GM18951 (cell line): ENCODE results near the gene PCBP3.
"Not testable (repeated sequence)": the region's sequence is repeated elsewhere in the genome, so short reads cannot be mapped to it uniquely, and the experiment has no call there.

Experiments used
- POLR2A ChIP-seq: IDR thresholded peaks from 4 replicates; pipeline ENCODE4 v1.6.1; 2011; ENCODE audit warnings: mild to moderate bottlenecking; ENCODE audit not compliant: insufficient read length, insufficient read depth; ENCODE audit errors: extremely low read depth
- in situ Hi-C: fragments of 300-500 bp; cut with MboI; formaldehyde crosslinking; loops from one replicate; pipeline ENCODE4 v1.12.0; 2022; ENCODE audit warnings: low sequenced_read_pairs, mixed read lengths, inconsistent platforms; ENCODE audit not compliant: unreplicated experiment

Gene PCBP3

DNA sequence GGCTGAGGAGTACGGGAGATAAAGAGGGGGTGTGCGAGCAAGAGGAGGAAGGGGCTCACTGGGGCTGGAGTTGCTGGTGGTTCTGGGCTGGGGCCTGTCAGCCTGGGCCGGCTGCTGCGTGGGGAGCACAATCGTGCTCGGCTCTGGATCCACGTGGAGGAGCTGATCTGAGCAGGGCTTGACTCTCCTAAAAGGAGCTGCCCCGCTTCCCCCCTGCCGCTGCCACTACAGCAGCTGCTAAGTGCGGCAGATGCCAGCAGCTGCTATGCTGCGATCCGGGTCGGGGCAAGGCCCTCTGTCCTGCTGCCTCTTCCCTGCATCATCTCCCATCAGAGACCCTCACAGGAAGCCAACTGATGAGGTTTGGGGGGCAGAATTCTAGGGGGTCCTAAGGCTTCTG, 165.9 kb downstream of the PCBP3 start:
- in situ Hi-C loops = no loop called here
- no peak for TF ChIP-seq POLR2A

GRCh38 chr21:45811136-45811535, 167.6 kb downstream of the PCBP3 start:
- in situ Hi-C loops = no loop called here

DNA sequence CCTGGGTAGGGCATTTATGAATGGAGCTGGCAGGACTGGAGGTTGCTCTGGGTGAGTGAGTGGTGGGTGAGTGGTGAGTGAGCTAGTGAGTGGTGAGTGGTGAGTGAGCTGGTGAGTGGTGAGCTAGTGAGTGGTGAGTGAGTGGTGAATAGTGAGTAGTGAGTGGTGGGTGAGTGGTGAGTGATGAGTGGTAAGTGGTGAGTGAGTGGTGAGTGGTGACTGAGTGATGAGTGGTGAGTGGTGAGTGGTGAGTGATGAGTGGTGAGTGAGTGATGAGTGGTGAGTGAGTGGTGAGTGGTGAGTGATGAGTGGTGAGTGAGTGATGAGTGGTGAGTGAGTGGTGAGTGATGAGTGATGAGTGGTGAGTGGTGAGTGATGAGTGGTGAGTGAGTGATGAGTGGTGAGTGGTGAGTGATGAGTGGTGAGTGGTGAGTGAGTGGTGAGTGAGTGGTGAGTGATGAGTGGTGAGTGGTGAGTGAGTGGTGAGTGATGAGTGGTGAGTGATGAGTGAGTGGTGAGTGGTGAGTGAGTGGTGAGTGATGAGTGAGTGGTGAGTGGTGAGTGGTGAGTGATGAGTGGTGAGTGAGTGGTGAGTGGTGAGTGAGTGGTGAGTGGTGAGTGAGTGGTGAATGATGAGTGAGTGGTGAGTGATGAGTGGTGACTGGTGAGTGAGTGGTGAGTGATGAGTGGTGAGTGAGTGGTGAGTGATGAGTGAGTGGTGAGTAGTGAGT, 170.8 kb downstream of the PCBP3 start:
- in situ Hi-C loops = not testable (repeated sequence)

More at GRCh38 chr21:45811136-45811535, 167.6 kb downstream of the PCBP3 start:
- TF ChIP-seq POLR2A = no peak

DNA sequence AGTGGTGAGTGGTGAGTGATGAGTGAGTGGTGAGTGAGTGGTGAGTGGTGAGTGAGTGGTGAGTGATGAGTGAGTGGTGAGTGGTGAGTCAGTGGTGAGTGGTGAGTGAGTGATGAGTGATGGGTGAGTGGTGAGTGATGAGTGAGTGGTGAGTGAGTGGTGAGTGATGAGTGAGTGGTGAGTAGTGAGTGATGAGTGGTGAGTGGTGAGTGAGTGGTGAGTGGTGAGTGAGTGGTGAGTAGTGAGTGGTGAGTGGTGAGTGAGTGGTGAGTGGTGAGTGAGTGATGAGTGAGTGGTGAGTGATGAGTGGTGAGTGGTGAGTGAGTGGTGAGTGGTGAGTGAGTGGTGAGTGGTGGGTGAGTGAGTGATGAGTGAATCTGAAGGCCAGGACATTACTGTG, 172.3 kb downstream of the PCBP3 start:
- in situ Hi-C loops = not testable (repeated sequence)

GRCh38 chr21:45816794-45817193, 173.3 kb downstream of the PCBP3 start:
- TF ChIP-seq POLR2A = no peak
- in situ Hi-C loops = no loop called here

DNA sequence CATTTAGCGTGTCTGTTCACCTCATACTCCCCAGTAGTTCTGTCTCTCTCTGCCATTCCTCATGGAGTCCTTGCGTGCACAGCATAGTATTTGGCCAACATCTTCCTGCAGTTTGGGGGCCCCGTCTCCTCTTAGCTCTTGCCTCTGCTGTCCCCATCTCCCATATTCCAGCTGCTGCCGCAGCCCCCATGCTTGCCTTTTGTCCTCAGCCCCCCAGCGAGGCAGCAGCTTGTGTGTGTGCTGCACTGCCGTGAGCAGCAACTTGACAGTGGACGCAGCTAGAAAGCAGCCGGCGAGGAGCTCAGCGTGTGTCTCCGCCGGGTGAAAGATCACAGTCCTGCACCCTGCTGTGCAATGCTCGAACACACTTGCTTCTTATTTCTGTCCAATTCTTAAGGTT, 173.8 kb downstream of the PCBP3 start:
- TF ChIP-seq POLR2A = no peak
- in situ Hi-C loops = no loop called here

GRCh38 chr21:45818276-45818903, 174.9 kb downstream of the PCBP3 start:
- TF ChIP-seq POLR2A = no peak
- in situ Hi-C loops = no loop called here

DNA sequence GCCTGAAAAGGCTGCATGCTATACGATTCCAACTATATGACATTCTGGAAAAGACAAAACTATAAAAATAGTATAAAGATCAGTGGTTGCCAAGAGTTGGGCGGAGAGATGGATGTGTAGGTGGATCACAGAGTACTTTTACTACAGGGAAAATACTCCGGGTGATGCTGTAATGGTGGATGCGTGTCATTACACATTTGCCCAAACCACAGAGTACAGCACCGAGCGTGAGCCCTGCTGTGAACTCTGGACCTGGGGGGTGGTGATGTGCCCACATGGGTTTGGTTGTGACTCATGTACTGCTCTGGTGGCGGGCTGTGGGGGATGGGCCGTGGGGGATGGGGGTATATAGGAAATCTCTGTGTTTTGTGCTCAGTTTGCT, 175.4 kb downstream of the PCBP3 start:
- in situ Hi-C loops = no loop called here
- no peak for TF ChIP-seq POLR2A

DNA sequence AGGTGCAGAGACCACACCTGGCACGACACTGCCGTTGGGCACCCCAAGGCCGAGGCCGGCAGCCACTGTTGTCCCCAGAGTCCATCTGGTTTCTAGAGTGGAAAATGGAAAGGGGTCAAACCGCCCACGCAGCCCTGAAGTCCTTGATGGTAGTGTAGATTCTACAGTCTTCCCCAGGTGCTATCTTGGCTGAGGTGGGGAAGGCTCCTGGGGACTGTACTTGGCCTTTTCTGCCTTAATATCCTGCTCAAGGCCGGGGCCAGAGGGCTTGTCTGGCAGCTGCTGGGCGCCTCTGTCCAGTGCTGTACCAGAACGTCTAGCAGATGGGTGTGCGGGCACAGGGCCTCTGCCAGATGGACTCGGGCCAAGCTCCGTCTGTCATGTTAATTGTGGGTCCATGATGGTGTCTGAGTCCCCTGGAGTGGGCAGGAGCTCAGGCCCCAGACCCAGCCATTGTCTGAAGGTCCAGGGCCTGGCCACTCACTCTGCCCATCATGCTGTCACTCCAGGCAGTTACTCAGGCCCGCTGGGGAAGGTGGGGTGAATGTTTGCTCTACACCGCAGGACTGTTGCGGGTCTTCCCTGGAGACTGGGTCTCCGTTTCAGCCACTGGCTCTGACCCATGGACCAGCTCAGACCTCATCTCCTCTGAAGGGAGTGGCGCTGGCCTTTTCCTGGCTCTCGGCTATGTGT, 176.1 kb downstream of the PCBP3 start:
- TF ChIP-seq POLR2A = no peak
- in situ Hi-C loops = no loop called here

DNA sequence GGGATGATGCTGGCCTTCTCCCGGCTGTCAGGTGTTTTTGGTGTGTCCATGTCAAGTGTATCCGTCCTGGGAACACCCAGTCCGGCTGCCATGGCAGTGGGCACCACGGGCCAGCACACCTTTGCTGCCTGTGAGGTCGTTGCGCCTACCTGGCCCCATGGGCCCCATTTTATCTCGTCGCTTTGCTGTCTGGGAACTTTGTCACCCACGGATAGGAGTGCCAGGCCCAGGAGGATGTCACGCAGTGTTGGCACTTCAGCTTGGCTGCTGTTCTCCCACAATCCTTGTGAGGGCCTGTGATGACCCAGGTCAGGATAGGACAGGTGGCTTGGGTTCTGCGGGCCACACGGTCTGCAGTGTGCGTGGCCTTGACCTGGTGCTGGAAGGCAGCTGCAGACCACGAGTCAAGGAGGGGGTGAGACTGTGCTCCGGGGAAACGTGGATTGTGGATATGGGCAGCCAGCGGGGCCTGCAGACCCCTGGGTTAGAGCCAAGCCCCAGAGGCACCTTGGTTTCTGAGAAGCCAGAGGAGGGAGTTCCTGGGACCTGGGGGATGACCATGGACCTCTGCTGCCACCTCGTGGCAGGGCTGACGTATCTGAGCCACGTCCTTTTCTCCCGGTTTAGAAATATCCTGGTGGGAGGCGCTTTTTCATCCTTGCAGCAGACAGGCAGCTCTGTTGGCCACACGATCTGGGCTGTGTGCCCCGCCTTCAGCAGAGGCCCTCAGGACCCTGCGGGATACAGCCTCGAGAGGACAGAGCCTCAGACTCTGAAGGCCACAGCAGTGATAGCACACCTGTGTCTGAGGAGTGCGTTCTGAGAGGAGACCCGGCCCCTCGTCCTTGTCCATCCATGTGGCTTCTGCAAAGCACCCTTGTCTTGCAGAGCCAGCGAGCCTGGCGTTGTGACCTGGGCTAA, 176.9 kb downstream of the PCBP3 start:
- in situ Hi-C loops = no loop called here
- no peak for TF ChIP-seq POLR2A

DNA sequence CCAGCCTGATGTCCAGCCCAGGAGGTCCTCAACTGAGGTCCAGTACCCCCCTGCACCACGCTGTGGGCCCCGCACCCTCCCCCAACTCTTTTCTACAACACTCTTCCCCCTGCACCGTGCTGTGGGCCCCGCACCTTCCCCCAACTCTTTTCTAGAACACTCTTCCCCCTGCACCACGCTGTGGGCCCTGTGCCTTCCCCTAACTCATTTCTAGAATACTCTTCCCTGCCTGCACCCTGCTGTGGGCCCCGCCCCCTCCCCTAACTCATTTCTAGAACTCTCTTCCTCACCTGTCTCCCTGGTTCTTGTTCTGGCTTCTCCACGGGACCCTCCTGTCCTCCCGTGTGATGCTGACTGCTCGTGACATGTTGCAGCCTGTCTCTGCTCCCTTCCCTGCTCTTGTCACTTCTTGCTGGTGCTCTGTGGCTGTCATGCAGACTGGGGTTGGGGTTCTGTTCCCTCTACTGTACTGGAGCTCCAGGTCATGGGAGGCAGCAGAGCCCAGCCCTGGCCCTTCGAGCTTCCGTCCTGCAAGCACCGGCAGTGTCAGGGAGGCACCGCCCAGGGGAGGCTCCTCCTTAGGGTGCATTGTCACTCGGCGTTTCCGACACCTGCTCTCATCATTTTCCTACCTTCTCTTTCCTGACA, 177.9 kb downstream of the PCBP3 start:
- TF ChIP-seq POLR2A = no peak
- in situ Hi-C loops = no loop called here

DNA sequence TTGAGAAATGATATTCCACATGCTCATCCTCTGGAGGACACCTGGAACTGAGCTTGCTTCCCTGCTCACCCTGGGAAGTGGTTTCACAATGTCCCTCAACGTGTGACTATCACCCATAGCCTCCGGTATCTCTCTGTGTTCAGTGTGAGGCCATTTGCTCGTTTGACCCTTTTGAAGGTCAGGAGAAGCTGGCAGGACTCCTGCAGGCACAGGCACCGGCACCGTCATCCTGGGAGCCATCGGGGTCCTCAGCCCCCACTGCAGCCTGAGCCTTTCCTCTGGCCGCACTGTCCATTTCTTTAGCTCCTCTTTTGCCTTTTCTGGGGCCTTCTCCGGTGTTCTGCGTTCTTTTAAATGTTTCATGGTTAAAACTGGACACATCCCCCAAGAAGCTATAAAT, 178.5 kb downstream of the PCBP3 start:
- no peak for TF ChIP-seq POLR2A
- in situ Hi-C loops = no loop called here
